Peyer's patch (tissue), 4 donors: ENCODE measurements around the gene WNT8A. TPM values are rescaled to one million over a fixed set of nuclear protein-coding genes. Genes with fewer than 3 reads are reported as not detected.

Source experiments
- DNase-seq, 3 donors: peaks; one replicate each; pipeline ENCODE4 v3.0.0-alpha.2; 2017 to 2019
- H3K27ac ChIP-seq, 4 donors: fragments of 200-600 bp; sonication (generic); one replicate each; pipeline ENCODE4 v1.5.1; 2016 to 2019
- H3K27me3 ChIP-seq, 2 donors: fragments of 200-600 bp; sonication (generic); one replicate each; pipeline ENCODE4 v1.5.1; 2019
- H3K36me3 ChIP-seq, 3 donors: fragments of 200-600 bp; sonication (generic); one replicate each; pipeline ENCODE4 v1.5.1; 2016 to 2019
- H3K4me1 ChIP-seq, 4 donors: fragments of 200-600 bp; sonication (generic); one replicate each; pipeline ENCODE4 v1.5.1; 2016 to 2019
- H3K4me3 ChIP-seq, 4 donors: fragments of 200-600 bp; sonication (generic); 1 replicate in 3 of 4; 2 replicates in 1 of 4; pipeline ENCODE4 v1.5.1; 2016 to 2019; ENCODE audit warnings: mild to moderate bottlenecking in 1 of 4
- H3K9me3 ChIP-seq, 4 donors: fragments of 200-600 bp; sonication (generic); one replicate each; pipeline ENCODE4 v1.5.1; 2016 to 2019; ENCODE audit warnings: mild to moderate bottlenecking in 1 of 4
- POLR2A ChIP-seq, 2 donors: fragments of 450-650 bp; IDR thresholded peaks; one replicate each; pipeline ENCODE4 v1.5.1; 2017; ENCODE audit warnings: antibody characterized with exemption in 2 of 2, mild to moderate bottlenecking in 2 of 2, moderate library complexity in 2 of 2
- total RNA-seq, 4 donors: library from RNA; depleted of rRNA; stranded (reverse); fragments of >200 nt; gene quantifications; one replicate each; pipeline ENCODE4 v1.1.0, GENCODE V29; 2016
- TF ChIP-seq, protein P1 (sequence below), 6 experiments: fragments of 450-650 bp in 4 of 6; fragments of 200-600 bp in 2 of 6; sonication (generic) in 1 of 6; IDR thresholded peaks; one replicate each; pipeline ENCODE4 v1.5.1; 2017 to 2019; ENCODE audit warnings: antibody characterized with exemption in 6 of 6, mild to moderate bottlenecking in 3 of 6, moderate library complexity in 1 of 6

WNT8A gene
- total RNA-seq, 4 donors from 2014 or later: not detected

DNA sequence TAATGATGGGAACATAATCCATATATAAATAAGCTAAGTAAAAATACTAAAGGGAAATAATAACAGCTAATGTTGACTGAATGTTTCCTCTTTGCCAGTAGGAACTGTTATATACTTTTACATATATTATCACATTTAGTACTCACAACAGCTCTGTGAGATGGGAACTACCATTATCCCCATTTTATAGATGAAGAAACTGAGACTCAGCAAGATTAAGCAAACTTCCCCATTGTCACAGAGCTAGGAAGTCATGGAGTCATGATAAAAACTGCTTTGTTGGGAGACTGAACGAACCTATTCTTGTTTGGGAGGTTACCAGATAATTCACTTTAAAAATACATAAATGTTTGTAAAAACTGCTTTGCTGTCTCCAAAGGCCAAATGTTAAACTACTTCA, 23.4 kb downstream of the WNT8A start:
- H3K4me3 ChIP-seq: no peak overlapping the region
- no peak for DNase-seq
- H3K27ac ChIP-seq: no peak overlapping the region
- H3K36me3 ChIP-seq: no peaks in the 10 kb centered on the region
- H3K4me1 ChIP-seq: no peaks in the 10 kb centered on the region
- TF ChIP-seq, protein P1, sequence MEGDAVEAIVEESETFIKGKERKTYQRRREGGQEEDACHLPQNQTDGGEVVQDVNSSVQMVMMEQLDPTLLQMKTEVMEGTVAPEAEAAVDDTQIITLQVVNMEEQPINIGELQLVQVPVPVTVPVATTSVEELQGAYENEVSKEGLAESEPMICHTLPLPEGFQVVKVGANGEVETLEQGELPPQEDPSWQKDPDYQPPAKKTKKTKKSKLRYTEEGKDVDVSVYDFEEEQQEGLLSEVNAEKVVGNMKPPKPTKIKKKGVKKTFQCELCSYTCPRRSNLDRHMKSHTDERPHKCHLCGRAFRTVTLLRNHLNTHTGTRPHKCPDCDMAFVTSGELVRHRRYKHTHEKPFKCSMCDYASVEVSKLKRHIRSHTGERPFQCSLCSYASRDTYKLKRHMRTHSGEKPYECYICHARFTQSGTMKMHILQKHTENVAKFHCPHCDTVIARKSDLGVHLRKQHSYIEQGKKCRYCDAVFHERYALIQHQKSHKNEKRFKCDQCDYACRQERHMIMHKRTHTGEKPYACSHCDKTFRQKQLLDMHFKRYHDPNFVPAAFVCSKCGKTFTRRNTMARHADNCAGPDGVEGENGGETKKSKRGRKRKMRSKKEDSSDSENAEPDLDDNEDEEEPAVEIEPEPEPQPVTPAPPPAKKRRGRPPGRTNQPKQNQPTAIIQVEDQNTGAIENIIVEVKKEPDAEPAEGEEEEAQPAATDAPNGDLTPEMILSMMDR (IDR thresholded peaks at IDR 0.05): no peak
- TF ChIP-seq POLR2A (IDR thresholded peaks at IDR 0.05): no peak
- H3K9me3 ChIP-seq: no peaks in the 10 kb centered on the region
- H3K27me3 ChIP-seq: no peaks in the 10 kb centered on the region

DNA sequence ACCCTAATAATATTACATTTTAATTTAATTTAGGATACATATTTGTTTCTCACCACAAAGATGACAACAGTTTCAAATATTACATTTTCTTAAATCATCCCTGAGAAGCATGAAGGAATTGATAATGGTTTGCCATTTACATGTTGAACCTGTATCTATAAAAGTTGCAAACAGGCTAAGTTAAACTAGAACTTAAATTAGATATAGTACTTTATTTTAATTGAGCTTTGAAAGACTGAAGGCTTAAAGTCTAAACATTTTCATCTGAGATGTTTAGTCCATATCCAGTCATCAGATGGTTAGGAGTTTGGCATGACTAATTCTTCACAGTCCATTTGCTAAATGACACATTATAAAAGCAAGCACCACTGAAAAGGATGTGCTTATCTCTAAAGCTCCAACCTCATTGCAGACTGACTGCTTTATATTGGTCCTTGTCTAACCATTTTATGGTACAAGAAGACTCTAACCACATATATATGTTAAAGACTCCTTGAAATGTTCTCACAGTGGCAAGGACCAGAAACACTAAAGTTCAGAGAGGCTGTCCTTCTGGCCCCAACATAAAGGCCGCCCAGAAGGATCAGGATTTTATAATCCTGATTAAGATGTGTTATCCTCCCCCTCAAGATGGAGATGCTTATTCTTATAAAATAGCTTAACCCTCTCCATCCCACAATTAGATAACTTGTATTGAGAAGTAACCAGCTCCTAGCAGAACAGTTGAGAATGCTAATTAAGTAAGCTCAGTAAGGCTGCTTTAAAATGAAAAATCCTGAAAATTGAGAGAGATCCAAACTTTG, 25.8 kb downstream of the WNT8A start:
- H3K27me3 ChIP-seq: no peaks in the 10 kb centered on the region
- H3K9me3 ChIP-seq: no peaks in the 10 kb centered on the region
- no peak overlapping the region for H3K27ac ChIP-seq
- H3K36me3 ChIP-seq: no peaks in the 10 kb centered on the region
- no peak for TF ChIP-seq POLR2A (IDR thresholded peaks at IDR 0.05)
- TF ChIP-seq, protein P1 (IDR thresholded peaks at IDR 0.05): no peak
- no peaks in the 10 kb centered on the region for H3K4me1 ChIP-seq
- no peak overlapping the region for H3K4me3 ChIP-seq
- no peak for DNase-seq

- H3K4me1 ChIP-seq: no peaks in the 10 kb centered on the region
- H3K27ac ChIP-seq: no peak overlapping the region
- no peaks in the 10 kb centered on the region for H3K9me3 ChIP-seq
- TF ChIP-seq, protein P1 (IDR thresholded peaks at IDR 0.05): no peak
- no peak for TF ChIP-seq POLR2A (IDR thresholded peaks at IDR 0.05)
- H3K36me3 ChIP-seq: no peaks in the 10 kb centered on the region
- H3K27me3 ChIP-seq: no peaks in the 10 kb centered on the region
- no peak for DNase-seq
- no peak overlapping the region for H3K4me3 ChIP-seq
Measured at GRCh38 chr5:138110266-138110963, 26.6 kb downstream of the WNT8A start.

GRCh38 chr5:138111181-138111580, 27.3 kb downstream of the WNT8A start:
- Histone ChIP-seq H3K4me3 (no peak overlapping the region), H3K27ac (no peak overlapping the region), H3K9me3 (no peaks in the 10 kb centered on the region), H3K27me3 (no peaks in the 10 kb centered on the region), H3K4me1 (no peaks in the 10 kb centered on the region), H3K36me3 (no peaks in the 10 kb centered on the region)
- no peak for DNase-seq
- TF ChIP-seq, protein P1 (IDR thresholded peaks at IDR 0.05): no peak
- TF ChIP-seq POLR2A (IDR thresholded peaks at IDR 0.05): no peak

DNA sequence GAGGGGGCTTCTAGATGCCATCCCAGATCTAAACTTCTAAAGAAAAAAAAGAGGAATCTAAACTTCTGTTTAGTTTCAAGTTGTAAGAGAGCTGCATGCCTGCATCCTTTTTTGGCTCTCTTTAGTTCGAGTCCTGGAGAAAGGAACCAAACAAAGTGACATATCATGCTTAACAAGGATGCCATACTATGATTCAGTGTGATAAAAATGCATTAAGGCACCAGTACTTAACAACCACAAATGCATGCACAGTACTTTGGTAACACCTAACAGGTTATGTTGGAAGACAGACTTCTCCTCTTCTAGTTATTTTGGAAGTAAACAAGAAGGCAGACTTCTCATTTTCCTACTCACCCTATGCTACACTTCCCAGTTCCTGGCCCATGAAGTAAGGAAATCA, 28.1 kb downstream of the WNT8A start:
- no peak overlapping the region for H3K27ac ChIP-seq
- H3K4me1 ChIP-seq: no peaks in the 10 kb centered on the region
- TF ChIP-seq, protein P1 (IDR thresholded peaks at IDR 0.05): no peak
- no peak for TF ChIP-seq POLR2A (IDR thresholded peaks at IDR 0.05)
- no peaks in the 10 kb centered on the region for H3K9me3 ChIP-seq
- H3K4me3 ChIP-seq: no peak overlapping the region
- H3K36me3 ChIP-seq: no peaks in the 10 kb centered on the region
- no peaks in the 10 kb centered on the region for H3K27me3 ChIP-seq
- DNase-seq: no peak
